ENCODE data around the gene SLC6A6.

SLC6A6 gene

DNA sequence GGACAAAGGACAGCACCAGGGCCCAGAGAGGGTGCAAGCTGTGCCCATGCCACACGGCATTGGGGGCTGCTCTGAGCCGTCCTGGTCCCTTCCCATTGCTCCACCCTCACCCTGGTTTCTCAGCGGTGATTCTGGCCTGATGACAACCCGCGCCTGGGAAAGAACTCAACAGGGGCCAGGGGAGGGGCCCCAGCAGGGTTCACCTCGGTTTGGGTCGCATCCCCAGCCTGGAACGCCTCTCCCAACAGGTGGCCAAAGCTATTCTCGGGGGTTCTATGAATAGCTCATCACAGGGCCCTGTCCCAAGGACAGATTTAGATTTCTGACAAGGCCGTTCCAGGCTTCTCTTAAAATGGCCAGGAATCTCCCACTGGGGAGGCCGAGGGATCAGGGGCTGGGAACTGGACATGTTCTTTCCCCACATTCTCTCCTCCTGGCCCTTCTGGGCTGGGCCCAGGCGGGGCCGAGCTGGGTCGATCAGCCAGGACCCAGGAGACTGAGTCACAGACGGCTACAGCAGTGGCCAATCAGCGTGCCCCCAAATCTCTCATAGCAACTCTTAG lies 119.8 kb downstream of the SLC6A6 start:
- TF ChIP-seq CTCF (IDR thresholded peaks at IDR 0.05; ENCODE audit: low read depth, low read length, missing control alignments), result no peak
- H3K4me3 ChIP-seq (replicated peaks; ENCODE audit: low read depth, low read length), result no peak overlapping the region
- no peak for DNase-seq (ENCODE audit: extremely low read depth, low read depth)

DNA sequence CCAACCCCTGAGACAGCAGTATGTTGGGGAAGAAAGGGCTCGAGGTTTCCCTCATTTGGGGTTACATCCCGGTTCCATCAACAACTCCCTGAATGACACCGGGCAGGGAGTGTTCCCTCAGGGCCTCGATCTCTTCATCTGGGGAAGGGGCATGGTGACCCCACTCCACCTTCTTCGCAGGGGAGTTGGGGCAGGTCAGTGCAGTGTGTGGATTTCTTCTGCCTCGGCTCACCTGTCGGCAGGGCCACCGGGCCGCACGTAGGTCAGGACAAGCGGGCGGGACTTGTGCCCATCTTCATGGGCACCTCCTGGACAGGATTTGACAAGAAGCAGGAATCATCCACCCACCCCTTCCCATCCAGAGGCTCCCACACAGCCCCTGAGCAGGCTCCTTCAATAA lies 120.4 kb downstream of the SLC6A6 start:
- no peak for TF ChIP-seq CTCF (IDR thresholded peaks at IDR 0.05; ENCODE audit: low read depth, low read length, missing control alignments)
- DNase-seq (ENCODE audit: extremely low read depth, low read depth), result no peak
- no peak overlapping the region for H3K4me3 ChIP-seq (replicated peaks; ENCODE audit: low read depth, low read length)

GRCh38 chr3:14523792-14524191 lies 121.4 kb downstream of the SLC6A6 start:
- TF ChIP-seq CTCF (IDR thresholded peaks at IDR 0.05; ENCODE audit: low read depth, low read length, missing control alignments), result no peak
- H3K4me3 ChIP-seq (replicated peaks; ENCODE audit: low read depth, low read length), result no peak overlapping the region
- peak; percentile 39 for DNase-seq (ENCODE audit: extremely low read depth, low read depth)

DNA sequence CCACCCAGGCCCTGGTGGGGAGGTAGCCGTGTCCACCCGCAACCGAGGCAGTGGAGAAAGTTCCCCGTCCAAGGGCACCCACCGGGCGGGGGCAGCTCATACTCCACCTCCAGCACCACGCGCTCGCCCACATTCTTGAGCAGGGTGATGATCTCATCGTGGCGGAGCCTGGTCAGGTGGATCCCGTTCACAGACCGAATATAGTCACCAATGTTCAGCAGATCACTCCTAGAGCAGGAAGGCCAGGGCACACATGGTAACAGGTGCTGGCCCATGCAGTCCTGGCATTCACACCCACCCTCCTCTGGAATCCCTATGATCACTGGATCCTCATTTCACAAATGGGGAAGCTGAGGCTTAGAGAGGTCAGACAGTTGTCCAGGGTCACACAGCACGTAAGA lies 121.9 kb downstream of the SLC6A6 start:
- DNase-seq (ENCODE audit: extremely low read depth, low read depth), result no peak
- TF ChIP-seq CTCF (IDR thresholded peaks at IDR 0.05; ENCODE audit: low read depth, low read length, missing control alignments), result no peak

GRCh38 chr3:14524920-14525660 lies 122.7 kb downstream of the SLC6A6 start:
- no peak for TF ChIP-seq CTCF (IDR thresholded peaks at IDR 0.05; ENCODE audit: low read depth, low read length, missing control alignments)

More for the DNA sequence above, 121.9 kb downstream of the SLC6A6 start:
- H3K4me3 ChIP-seq (replicated peaks; ENCODE audit: low read depth, low read length), result no peak overlapping the region

GRCh38 chr3:14525685-14526631 lies 123.6 kb downstream of the SLC6A6 start:
- no peak for DNase-seq (ENCODE audit: extremely low read depth, low read depth)
- no peak overlapping the region for H3K4me3 ChIP-seq (replicated peaks; ENCODE audit: low read depth, low read length)
- no peak for TF ChIP-seq CTCF (IDR thresholded peaks at IDR 0.05; ENCODE audit: low read depth, low read length, missing control alignments)

More at GRCh38 chr3:14524920-14525660, 122.7 kb downstream of the SLC6A6 start:
- DNase-seq (ENCODE audit: extremely low read depth, low read depth), result no peak
- H3K4me3 ChIP-seq (replicated peaks; ENCODE audit: low read depth, low read length), result no peak overlapping the region
